HuH-7 (cell line): Measurements from ENCODE around the gene SLC9A8.
A peak's percentile ranks its signal among the peaks of the same experiment; 100 is the strongest.

Experiments used
- DNase-seq: peaks from one replicate; pipeline ENCODE4 v3.0.0; 2011; ENCODE audit warnings: low spot score

The SLC9A8 gene

DNA sequence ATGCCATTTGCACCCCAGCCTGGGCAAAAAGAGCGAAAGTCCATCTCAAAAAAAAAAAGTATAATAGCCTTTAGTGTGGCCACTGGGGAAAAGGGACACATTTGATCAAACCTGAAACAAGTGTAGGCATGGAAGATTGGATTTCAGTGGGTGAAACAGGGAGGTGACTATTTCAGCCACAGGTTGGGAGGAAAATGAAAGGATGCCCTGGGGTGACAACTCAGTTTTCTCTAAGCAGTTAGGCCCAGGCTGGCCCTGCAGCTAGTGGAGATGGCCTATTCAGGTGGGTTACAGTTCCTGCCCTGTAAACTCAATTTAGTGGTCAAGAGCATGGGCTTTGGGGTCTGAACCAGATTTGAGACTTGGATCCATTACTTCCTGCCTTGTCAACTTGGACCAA lies 66.3 kb downstream of the SLC9A8 start:
- DNase-seq = no peak

- no peak for DNase-seq
Measured at GRCh38 chr20:49880177-49880576, 67.5 kb downstream of the SLC9A8 start.

- no peak for DNase-seq
Measured at GRCh38 chr20:49880724-49881445, 68.3 kb downstream of the SLC9A8 start.

- no peak for DNase-seq
Measured at GRCh38 chr20:49882171-49882970, 69.7 kb downstream of the SLC9A8 start.

- no peak for DNase-seq
Measured at GRCh38 chr20:49883246-49883802, 70.7 kb downstream of the SLC9A8 start.

- no peak for DNase-seq
Measured at GRCh38 chr20:49885558-49886332, 73.1 kb downstream of the SLC9A8 start.

GRCh38 chr20:49886571-49887213 lies 74.1 kb downstream of the SLC9A8 start:
- no peak for DNase-seq

DNA sequence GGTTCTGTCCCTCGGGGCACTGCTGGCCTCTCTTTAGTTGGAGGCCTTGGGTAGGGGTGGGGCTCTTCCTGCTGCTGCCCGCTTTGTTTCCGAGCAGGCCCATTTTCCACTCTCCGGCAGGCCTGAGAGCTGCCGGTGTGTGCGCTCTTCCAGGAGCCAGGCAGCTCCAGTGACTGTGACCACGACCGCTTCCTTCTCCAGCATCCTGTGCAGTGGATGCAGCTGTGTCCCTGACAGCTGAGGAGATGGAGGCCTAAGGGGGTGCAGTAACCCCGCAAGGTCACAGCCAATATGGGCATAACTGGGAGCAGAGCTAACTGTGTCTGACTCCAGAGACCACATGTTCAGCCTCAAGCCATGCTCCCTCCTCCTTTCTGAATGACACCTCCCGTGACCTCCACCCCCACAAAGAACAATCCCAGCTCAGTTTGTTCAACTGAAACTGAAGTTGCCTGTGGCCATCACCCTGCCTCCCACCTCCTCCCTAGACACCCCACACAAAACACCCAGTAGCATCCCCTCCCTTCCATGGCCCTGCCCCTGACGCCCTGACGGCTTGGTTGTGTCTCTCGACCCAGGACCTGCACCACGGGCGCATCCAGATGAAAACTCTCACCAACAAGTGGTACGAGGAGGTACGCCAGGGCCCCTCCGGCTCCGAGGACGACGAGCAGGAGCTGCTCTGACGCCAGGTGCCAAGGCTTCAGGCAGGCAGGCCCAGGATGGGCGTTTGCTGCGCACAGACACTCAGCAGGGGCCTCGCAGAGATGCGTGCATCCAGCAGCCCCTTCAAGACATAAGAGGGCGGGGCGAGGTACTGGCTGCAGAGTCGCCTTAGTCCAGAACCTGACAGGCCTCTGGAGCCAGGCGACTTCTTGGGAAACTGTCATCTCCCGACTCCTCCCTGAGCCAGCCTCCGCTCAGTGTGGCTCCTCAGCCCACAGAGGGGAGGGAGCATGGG lies 74.9 kb downstream of the SLC9A8 start:
- no peak for DNase-seq

DNA sequence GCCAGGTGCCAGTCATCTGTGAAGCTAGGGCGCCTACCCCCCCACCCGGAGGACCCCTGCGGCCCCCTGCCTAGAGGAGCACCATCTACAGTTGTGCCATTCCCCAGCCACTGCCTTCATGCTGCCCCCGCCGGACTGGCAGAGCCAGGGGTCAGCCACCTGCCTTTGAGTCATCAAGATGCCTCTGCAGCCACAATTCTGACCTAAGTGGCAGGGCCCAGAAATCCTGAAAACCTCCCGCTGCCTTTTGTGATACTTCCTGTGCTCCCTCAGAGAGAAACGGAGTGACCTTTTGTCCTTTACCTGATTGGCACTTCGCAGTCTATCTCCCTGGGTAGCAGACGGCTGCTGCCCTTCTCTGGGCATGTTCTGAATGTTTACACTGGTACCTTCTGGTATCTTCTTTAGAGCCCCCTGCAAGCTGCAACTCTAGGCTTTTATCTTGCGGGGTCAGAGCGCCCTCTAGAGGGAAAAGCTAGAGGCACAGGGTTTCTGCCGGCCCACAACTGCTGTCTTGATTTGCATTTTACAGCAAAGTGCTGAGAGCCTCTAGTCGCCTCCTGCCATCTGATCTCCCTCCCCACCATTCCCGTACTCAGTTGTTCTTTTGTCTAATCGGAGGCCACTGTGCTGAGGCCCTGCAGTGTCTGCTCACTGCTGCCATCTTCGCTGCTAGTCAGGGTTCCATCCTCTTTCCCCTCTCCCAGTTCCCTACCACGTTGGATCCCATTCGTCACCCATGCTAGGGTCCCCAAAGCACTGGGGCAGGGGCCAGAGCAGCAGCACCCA lies 75.8 kb downstream of the SLC9A8 start:
- DNase-seq = peak; percentile 87

GRCh38 chr20:49889001-49889934 lies 76.6 kb downstream of the SLC9A8 start:
- no peak for DNase-seq

- no peak for DNase-seq
Measured at GRCh38 chr20:49889935-49890333, 77.3 kb downstream of the SLC9A8 start.

DNA sequence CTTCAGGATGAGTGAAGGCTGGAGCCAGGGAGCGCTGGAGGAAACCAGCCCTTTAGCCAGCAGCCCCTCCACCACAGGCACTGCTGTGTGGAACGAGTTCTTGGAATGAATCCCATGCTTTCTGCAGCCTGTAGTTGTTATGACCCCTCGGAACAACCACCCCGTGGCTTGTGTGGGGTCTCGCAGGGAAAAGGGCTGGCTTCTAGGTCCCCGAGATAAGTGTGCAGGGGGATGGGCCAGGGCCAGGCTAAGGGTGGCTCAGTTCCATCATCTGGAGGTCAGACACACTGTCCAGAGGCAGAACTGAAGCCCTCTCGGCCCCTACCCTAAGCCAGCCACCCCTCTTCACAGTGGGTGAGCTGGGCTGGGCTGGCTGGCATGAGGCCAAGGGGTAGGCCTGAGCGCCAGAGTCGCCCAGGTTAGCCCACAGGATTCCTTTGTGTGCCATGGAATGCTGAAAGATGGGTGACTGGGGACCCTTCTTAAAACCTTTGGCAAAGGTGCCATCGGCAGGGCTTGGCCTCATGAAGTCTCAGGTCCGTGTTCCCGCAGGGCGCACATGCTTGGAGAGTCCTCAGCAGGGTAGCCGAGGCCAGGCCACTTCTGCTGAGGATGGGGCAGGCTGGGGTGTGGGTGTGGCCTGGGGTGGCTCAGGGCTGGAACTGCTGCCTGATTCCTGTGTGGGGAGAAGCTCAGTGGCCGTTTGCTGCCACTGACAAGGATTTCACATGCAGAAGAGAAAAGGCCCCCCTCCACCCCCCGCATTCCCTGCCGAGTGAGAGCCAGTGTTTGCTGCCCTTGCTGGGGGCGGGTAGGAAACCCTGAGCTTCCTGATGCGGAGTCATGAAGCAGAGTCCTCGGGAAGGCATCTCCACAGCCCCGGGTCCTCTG lies 78.1 kb downstream of the SLC9A8 start:
- no peak for DNase-seq

- DNase-seq = no peak
Measured at GRCh38 chr20:49891476-49892110, 79.0 kb downstream of the SLC9A8 start.

DNA sequence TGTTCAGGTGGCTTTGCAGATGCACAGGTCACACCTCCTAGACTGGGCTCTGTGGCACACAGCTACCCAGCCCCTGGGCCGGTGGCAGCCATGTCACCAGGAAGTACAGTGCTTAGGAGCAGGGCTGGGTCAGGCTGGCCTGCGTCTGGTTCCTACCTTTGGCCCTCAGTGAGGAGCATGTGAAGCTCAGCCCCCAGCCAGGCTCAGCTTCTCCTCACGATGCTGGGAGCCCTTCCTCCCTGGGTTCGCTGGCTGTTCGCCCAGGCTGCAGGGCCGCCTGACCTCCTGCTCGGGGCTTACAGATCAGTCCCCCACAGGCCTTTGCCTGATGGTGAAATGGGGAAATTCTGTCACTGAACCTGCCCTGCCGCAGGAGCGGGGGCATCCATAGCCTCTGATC lies 79.6 kb downstream of the SLC9A8 start:
- DNase-seq = no peak

DNA sequence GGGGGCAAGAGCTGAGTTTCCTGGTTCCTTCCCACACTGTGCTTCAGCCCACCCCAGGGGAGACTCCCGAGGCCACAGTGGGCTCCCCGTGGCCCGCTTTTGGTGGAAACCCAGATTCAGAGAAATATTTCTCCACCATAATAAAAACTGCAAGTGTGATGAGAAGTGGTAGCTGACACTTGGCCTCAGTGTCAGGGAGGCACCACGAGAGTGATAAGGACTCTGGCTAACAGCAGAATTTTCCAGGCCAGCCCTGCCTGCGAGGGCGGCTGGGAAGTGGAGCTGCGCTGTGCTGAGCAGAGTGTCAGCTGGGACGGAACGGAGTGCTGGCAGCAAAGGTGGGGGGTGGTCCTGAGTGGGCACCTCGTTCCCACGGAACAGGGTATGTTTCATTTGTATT lies 80.2 kb downstream of the SLC9A8 start:
- no peak for DNase-seq

GRCh38 chr20:49893242-49894072 lies 80.8 kb downstream of the SLC9A8 start:
- no peak for DNase-seq
